GM21390 (cell line): Measurements from ENCODE around the gene MPZ.

Experiments
- ATAC-seq: cut with Tn5 transposase; IDR thresholded peaks from one replicate; pipeline ENCODE4 v1.9.1; 2021; ENCODE audit not compliant: unreplicated experiment

The MPZ gene

GRCh38 chr1:161300478-161300877, 9.3 kb downstream of the MPZ start:
- ATAC-seq = no peak

DNA sequence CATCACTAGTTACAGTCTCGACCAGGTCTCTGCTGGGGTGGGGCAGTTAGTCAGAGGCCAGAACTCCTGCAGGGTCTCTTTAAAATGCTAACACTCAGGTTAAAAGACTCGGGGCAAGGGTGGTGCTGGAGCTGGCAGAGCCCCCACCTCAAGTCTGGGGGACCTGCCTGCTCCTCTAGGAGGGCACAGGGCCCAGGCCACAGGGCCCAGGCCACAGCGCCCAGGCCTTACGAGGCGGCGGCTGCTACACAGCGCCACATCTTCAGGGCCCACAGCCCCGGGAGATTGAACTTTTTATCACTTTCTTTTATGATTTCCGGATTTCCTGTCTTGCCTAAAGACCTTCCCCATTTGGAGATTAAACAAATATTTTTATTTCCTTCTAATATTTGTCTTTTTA, 10.4 kb downstream of the MPZ start:
- no peak for ATAC-seq

- no peak for ATAC-seq
Measured at GRCh38 chr1:161298116-161298515, 11.7 kb downstream of the MPZ start.

GRCh38 chr1:161297415-161297814, 12.4 kb downstream of the MPZ start:
- ATAC-seq = no peak

- ATAC-seq = no peak
Measured at GRCh38 chr1:161290779-161291178, 19.0 kb downstream of the MPZ start.

DNA sequence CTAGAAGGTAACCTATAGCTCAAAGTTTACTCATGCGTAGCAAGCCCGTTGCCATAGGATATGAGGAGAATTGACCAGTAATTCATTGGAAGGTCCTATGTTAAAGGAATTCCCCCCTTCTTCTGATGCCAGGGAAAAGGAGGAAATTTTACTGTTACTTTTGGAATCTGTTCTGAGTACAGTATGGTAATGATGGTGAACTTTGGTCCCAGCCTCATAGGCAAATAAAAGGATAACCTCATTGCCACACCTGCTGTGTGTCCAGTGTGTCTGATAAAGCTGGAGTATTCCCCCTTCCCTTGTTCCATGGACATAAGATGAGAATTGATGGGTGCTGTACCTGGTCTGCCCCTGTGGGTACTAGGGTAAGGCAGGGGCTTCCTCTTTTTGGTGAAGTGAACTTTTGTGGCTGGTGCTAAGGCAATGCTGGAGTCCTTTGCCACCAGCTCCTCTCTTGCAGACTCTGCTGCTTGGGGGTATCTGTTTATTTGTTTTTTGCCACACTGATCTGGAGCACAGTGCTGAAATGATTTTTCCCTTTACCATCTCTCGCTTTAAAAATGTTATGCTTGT, 22.2 kb downstream of the MPZ start:
- ATAC-seq = no peak

GRCh38 chr1:161285521-161285920, 24.2 kb downstream of the MPZ start:
- no peak for ATAC-seq

DNA sequence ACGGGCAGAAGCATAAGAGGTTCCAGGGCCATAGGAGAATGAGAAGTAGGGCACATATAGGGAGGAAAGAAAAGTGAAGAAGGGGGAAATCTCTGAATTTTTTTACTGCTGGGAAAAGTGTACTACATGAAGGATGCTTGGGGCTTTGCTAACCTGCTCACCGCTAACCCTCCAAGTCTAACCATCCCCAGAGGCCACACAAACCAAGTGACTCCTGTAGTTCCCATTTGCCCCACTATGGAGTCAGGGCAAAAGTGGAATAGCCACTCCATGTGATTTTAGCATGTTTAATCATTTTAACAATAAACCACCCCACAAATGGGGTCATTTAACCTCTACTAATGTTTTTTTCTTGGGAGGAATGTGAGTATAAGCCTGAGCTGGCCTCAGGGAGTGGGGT, 24.7 kb downstream of the MPZ start:
- ATAC-seq = no peak

GRCh38 chr1:161282991-161283390, 26.8 kb downstream of the MPZ start:
- ATAC-seq = no peak

DNA sequence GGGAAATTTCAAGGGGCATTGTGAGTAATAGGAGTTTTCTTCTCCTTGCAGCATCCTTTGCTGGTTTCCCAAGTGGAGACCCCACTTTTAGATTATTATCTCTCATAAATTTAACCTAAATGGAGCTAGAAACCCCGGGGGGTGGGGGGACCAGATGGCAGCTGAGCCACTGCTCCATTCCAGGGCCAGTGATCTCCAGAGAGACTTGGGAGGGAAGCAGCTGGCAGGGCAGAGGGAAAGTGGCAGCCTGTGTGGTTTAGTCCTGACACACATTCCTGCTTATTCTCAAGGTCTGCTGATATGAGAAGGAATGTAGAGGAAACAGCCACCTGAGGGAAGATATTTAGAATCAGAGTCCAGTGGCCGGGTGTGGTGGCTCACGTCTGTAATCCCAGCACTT, 34.9 kb downstream of the MPZ start:
- ATAC-seq = no peak

DNA sequence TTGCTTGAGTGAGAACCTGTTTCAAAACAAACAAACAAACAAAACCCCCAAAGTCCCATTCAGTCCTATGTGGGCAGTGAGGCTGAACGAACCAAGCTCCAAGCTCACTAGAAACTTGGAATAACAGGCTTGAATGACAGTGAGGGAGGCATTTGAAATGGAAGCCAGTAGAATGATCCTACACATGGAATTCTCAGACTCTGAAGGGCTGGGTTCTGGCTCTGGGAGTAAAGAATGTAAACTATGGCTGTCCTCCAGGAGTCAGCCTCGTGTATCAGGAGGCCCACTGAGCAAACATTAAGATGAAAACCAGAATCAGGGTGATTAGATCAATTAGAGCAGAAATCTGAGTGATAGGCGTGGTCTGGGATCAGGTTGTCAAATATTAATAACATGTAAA, 36.4 kb downstream of the MPZ start:
- no peak for ATAC-seq

GRCh38 chr1:161267321-161267720, 42.4 kb downstream of the MPZ start:
- no peak for ATAC-seq

- ATAC-seq = no peak
Measured at GRCh38 chr1:161266836-161267235, 42.9 kb downstream of the MPZ start.

GRCh38 chr1:161266202-161266601, 43.6 kb downstream of the MPZ start:
- ATAC-seq = no peak

DNA sequence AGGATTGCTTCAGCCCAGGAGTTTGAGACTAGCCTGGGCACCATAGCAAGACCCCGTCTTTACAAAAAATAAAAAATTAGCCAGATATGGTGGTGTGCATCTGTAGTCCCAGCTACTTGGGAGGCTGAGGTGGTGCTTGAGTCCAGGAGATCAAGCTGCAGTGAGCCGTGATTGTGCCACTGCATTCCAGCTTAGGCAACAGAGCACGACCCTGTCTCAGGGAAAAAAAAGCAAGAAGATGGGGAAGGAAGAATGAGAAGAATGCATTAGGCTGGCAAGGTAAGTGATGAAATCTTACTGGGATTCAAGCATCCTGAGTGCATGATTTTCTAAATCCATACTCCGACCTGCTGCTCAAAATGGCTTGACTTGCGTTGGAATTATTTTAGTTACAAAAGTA, 44.5 kb downstream of the MPZ start:
- no peak for ATAC-seq

DNA sequence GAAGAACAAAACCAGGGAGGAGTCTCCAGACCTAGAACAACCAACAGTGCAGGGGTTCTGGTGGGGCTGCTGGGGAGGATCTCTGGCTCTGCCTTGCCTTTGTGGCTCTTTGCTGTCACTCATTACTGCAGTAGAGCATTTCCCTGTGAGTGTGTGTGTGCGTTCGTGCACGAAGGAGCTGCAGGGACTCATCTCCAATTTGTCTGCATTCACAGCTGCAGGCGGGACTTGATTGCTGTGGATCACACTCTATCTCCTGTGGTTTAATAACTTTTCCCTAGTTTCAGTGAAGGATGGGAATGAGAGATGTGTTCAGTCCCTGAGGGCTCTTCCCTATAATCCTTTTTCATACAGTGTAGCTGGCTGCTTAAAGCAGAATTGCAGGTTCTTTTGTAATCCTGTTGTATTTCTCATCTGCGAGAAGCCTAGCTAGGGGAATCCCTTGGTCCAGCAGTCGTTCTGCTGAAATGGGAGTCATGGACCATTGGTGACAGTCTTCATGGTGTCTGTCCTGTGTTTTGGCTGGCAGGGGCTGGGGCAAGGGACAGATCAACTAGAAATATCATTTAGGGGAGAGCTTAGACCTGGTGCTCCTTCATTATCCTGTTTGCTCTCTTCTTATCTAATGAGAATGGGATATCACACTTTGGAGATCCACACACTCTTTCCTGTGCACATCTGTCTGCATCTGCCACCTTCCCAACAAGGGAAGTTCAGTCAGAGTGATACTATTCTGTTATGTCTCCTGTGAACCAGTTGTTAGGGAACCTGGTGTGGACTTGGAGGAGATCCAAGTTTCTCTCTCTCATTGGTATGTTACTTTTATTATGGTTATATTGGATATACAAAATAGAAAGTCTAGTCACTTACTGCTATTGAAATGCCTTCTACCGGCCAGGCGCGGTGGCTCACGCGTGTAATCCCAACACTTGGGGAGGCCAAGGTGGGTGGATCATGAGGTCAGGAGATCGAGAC, 48.2 kb downstream of the MPZ start:
- no peak for ATAC-seq

DNA sequence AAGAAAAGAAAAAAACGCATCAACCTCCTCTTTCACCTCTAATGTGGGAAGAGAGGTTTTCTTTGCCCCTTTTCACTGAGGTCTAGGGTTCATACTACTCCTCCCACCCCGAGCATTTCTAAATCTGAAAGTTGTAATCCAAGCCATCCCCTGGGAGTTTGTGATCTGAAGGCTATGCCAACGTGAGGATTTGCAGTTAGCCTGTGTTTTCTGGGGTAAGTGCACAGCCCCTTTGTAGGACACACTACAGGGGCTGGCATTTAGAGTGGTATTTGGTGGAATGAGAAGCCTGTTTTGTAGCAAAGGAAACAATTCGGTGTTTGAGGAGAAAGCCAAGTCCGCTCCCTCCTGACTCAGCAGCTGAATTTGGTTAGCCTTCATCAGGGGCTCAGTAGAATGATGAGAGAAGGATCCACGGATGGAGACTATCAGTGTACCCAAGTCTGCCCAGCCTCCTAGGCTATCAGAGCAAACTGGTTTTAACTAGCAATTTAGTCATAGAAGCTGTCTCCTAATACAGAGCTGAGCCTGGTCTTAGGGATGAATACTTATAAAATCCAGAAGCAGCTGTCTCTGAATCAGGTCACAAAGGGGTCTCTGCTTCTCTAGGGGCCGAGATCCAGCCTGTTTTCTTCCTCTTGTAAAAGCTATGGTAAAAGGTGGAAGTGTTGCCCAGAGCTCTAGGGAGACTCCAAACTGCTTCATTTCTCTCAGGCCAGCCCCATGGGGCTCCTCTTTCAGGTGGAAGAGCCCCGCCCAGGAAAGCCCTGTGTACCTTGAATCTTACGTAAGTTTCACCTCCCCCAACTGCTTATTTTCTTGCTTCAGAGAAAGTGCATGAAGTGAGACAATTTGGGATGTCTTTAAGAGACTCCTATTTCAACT, 49.1 kb downstream of the MPZ start:
- no peak for ATAC-seq

GRCh38 chr1:161259765-161260164, 50.0 kb downstream of the MPZ start:
- ATAC-seq = no peak

- no peak for ATAC-seq
Measured at GRCh38 chr1:161259345-161259702, 50.4 kb downstream of the MPZ start.

DNA sequence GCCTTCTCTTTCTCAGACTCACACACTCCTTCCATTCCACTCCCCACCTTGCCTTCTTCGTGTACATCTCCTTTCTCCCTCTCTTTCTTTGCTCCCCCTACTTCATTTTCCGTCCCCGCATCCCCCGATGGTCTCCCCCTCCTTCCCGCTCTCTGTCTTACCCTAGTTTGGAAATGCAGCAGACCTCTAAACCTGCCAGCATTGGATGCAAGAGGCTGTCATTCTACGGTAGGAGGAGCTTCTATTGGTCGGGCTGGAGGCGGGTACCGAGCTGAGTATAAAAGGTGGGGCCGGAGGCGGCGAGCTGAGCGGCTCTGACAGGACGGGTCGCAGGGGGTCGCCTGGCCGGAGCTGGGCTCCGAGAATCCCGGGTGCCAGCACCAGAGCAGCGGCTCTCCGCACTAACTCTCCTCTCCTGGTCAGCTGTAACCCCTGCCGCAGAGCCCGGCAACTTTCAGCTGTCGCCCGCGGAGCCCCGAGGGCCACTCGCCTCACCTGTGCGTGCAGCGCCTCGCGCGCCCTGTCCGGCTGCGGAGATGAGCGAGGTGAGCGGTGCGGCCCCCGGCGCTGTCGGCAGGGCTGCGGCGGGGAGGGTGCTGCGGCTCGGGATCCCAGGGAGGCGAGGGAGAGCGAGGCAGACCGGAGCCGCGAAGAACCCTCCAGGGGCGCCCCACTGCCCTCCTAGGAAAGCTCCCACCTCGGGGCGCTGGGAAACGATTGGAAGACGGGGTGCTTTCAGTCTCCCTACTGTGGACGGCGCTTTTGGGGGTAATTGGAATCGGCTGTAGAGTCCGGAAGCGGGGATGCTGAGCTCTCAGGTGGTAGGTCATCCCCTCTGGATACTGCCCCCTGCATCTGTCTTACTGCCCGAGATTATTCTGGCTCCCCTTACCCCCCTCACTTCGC, 51.1 kb downstream of the MPZ start, which contains the start of gene PCP4L1:
TSS of gene PCP4L1 (plus strand) at position 307 of the 906 bp plus-strand sequence. CDS start at position 537, 230 bp downstream.
- ATAC-seq = no peak
